Activated CD4-positive, alpha-beta memory T cell treated with anti-CD3 and anti-CD28 coated beads for 36 hours (primary cell): Measurements from ENCODE around the gene PLS1. TPM values are rescaled to one million over a fixed set of nuclear protein-coding genes. Genes with fewer than 3 reads are reported as not detected.
"Not testable (repeated sequence)": the region's sequence is repeated elsewhere in the genome, so short reads cannot be mapped to it uniquely, and the experiment has no call there.

Source experiments
- CTCF ChIA-PET: fragments of 350-600 bp; sonication (Branson Sonifier 250); formaldehyde crosslinking; loops from one replicate; lab custom pipeline; 2021; ENCODE audit warnings: antibody characterized with exemption, inconsistent platforms; lab: Charles Lee
- POLR2A ChIA-PET: fragments of 350-600 bp; sonication (Branson Sonifier 250); formaldehyde crosslinking; loops from one replicate; lab custom pipeline; 2021; ENCODE audit warnings: antibody characterized with exemption; lab: Charles Lee
- DNase-seq: peaks from one replicate; pipeline ENCODE4 v3.0.0-alpha.2; 2020
- H3K27ac Mint-ChIP-seq: one replicate; pipeline ENCODE4 v1.8.0; 2021; ENCODE audit warnings: mixed read lengths
- H3K27me3 Mint-ChIP-seq: one replicate; pipeline ENCODE4 v1.8.0; 2021; ENCODE audit warnings: mixed read lengths
- H3K36me3 Mint-ChIP-seq: one replicate; pipeline ENCODE4 v1.8.0; 2021; ENCODE audit warnings: mixed read lengths
- H3K4me1 Mint-ChIP-seq: one replicate; pipeline ENCODE4 v1.8.0; 2021; ENCODE audit warnings: low read depth, mixed read lengths
- H3K4me3 Mint-ChIP-seq: one replicate; pipeline ENCODE4 v1.8.0; 2021; ENCODE audit warnings: mild to moderate bottlenecking, mixed read lengths
- H3K9me3 Mint-ChIP-seq: one replicate; pipeline ENCODE4 v1.8.0; 2021; ENCODE audit warnings: mixed read lengths
- intact Hi-C: fragments of 100-400 bp; cut with micrococcal nuclease; formaldehyde crosslinking; loops from one replicate; pipeline ENCODE4 v1.15.1; 2023
- total RNA-seq, 2 experiments: library from RNA; stranded (reverse); gene quantifications; one replicate each; pipeline ENCODE4 v1.2.3, GENCODE V29; 2021

Gene PLS1
- total RNA-seq, 2 experiments from 2014 or later = 4.5 to 5.7 TPM

DNA sequence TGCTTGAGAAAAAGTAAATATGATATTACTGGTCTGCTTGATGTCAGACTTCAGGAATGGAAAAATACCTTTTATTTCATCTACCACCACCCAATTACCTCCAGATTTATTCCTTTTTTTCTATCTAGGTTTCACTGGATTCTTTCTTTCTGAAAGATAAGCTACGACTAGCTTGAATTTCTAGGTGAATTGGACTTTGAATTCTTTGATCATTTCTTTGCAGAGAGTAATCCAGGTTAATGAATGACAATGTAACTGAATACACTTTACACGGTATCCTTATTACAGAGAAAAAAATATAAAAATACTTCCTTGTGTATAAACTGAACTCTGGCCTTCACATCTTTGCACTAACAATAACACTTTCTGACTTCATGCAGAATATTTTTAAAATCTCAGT, 68.1 kb downstream of the PLS1 start:
- Mint-ChIP-seq H3K4me1 (no peaks in the 10 kb centered on the region), H3K36me3 (no peaks in the 10 kb centered on the region), H3K27me3 (no peaks in the 10 kb centered on the region), H3K4me3 (no peak overlapping the region), H3K27ac (no peak overlapping the region), H3K9me3 (no peaks in the 10 kb centered on the region)
- intact Hi-C loops = no loop called here
- POLR2A ChIA-PET = no interaction called here
- CTCF ChIA-PET = no interaction called here
- DNase-seq = no peak

GRCh38 chr3:142664819-142665218, 68.6 kb downstream of the PLS1 start:
- no peak for DNase-seq
- no peak overlapping the region for H3K4me3 Mint-ChIP-seq
- ChIA-PET CTCF (interaction anchor here (1.0 kb wide), 1 partner anchor 78 kb away, joined by 4 read pairs; no protein-coding TSS in a partner anchor), POLR2A (no interaction called here)
- intact Hi-C loops = no loop called here
- H3K4me1 Mint-ChIP-seq = no peaks in the 10 kb centered on the region
- H3K9me3 Mint-ChIP-seq = no peaks in the 10 kb centered on the region
- no peaks in the 10 kb centered on the region for H3K36me3 Mint-ChIP-seq
- no peaks in the 10 kb centered on the region for H3K27me3 Mint-ChIP-seq
- no peak overlapping the region for H3K27ac Mint-ChIP-seq

DNA sequence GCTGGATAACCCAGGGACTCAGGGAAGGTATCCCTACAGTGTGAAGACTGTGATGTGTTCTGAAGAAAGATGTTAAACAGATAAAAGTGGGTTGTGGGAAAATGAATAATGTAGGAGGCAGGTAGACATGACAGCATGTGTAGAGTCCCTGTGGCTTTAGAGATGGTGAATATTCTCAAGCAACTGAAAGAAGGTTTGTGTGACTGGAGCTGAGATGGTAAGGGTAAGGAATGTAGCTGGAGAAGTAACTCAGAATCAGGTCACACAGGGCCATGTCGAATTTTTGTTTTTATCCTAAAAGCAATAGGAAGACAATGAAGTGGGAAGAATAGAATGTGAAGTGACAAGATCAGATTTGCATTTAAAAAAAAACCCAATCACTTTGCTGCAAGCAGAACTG, 73.9 kb downstream of the PLS1 start:
- no peaks in the 10 kb centered on the region for H3K9me3 Mint-ChIP-seq
- ChIA-PET POLR2A (no interaction called here), CTCF (no interaction called here)
- no peaks in the 10 kb centered on the region for H3K4me1 Mint-ChIP-seq
- intact Hi-C loops = no loop called here
- no peak overlapping the region for H3K27ac Mint-ChIP-seq
- no peaks in the 10 kb centered on the region for H3K27me3 Mint-ChIP-seq
- no peak overlapping the region for H3K4me3 Mint-ChIP-seq
- no peak for DNase-seq
- H3K36me3 Mint-ChIP-seq = no peaks in the 10 kb centered on the region

GRCh38 chr3:142676151-142676550, 80.0 kb downstream of the PLS1 start:
- DNase-seq = no peak
- H3K36me3 Mint-ChIP-seq = no peaks in the 10 kb centered on the region
- ChIA-PET CTCF (no interaction called here), POLR2A (no interaction called here)
- no peaks in the 10 kb centered on the region for H3K4me1 Mint-ChIP-seq
- H3K27ac Mint-ChIP-seq = no peak overlapping the region
- H3K27me3 Mint-ChIP-seq = no peaks in the 10 kb centered on the region
- H3K4me3 Mint-ChIP-seq = no peak overlapping the region
- intact Hi-C loops = no loop called here
- H3K9me3 Mint-ChIP-seq = no peaks in the 10 kb centered on the region

DNA sequence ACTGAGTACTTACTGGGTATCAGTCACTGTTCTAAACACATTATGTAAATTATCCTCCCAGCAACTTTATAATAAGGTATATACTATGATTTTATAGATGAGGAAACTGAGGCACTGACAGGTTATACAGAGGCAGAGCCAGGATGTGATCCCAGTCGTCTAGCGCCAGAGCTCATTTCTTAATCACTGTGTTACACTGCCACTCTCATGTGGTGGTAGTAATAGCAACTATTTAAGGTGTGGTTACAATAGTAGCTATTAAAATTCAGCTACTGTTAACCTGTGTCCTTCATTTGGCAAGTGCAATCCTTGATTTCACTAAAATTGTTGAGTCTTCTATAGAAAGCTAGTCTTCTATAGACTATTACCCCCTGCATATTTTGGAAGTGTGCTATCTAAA, 84.5 kb downstream of the PLS1 start:
- no peak for DNase-seq
- Mint-ChIP-seq H3K27me3 (no peaks in the 10 kb centered on the region), H3K36me3 (no peaks in the 10 kb centered on the region), H3K4me3 (no peak overlapping the region), H3K9me3 (no peaks in the 10 kb centered on the region), H3K27ac (no peak overlapping the region), H3K4me1 (no peaks in the 10 kb centered on the region)
- CTCF ChIA-PET = no interaction called here
- intact Hi-C loops = no loop called here
- POLR2A ChIA-PET = no interaction called here

- H3K27ac Mint-ChIP-seq = no peak overlapping the region
- H3K27me3 Mint-ChIP-seq = no peaks in the 10 kb centered on the region
- H3K9me3 Mint-ChIP-seq = no peaks in the 10 kb centered on the region
- ChIA-PET CTCF (no interaction called here), POLR2A (no interaction called here)
- H3K36me3 Mint-ChIP-seq = no peaks in the 10 kb centered on the region
- no peak for DNase-seq
- H3K4me1 Mint-ChIP-seq = peaks cover 4% of the 10 kb centered on the region
- intact Hi-C loops = no loop called here
- H3K4me3 Mint-ChIP-seq = no peak overlapping the region
These were observed 94.4 kb downstream of the PLS1 start for GRCh38 chr3:142690613-142691012.

DNA sequence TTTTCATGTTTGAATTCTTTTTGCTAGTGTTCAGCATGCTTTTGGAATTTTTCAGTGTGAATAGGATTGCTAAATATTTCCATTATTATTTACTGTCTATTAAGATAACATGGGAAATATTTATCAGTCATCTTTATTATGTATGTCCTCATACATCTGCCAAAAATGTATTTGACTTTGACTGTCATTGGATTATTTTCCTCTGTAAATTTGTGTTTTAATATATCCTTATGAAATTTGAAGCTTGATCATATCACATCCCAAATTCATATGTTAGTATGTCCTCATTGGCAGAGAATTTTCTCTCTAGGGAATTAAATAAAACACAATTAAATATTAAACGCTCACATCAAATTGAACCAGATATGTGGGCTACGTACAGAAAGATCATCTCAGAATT, 95.3 kb downstream of the PLS1 start:
- no peak overlapping the region for H3K27ac Mint-ChIP-seq
- no peak for DNase-seq
- intact Hi-C loops = no loop called here
- H3K27me3 Mint-ChIP-seq = no peaks in the 10 kb centered on the region
- peaks cover 4% of the 10 kb centered on the region for H3K4me1 Mint-ChIP-seq
- POLR2A ChIA-PET = no interaction called here
- CTCF ChIA-PET = no interaction called here
- no peak overlapping the region for H3K4me3 Mint-ChIP-seq
- H3K36me3 Mint-ChIP-seq = no peaks in the 10 kb centered on the region
- no peaks in the 10 kb centered on the region for H3K9me3 Mint-ChIP-seq

GRCh38 chr3:142693136-142693853, 97.1 kb downstream of the PLS1 start:
- DNase-seq = no peak
- no peak overlapping the region for H3K4me3 Mint-ChIP-seq
- H3K9me3 Mint-ChIP-seq = no peaks in the 10 kb centered on the region
- no peaks in the 10 kb centered on the region for H3K27me3 Mint-ChIP-seq
- H3K4me1 Mint-ChIP-seq = peaks cover 4% of the 10 kb centered on the region
- H3K27ac Mint-ChIP-seq = no peak overlapping the region
- ChIA-PET POLR2A (no interaction called here), CTCF (no interaction called here)
- no peaks in the 10 kb centered on the region for H3K36me3 Mint-ChIP-seq
- intact Hi-C loops = no loop called here

DNA sequence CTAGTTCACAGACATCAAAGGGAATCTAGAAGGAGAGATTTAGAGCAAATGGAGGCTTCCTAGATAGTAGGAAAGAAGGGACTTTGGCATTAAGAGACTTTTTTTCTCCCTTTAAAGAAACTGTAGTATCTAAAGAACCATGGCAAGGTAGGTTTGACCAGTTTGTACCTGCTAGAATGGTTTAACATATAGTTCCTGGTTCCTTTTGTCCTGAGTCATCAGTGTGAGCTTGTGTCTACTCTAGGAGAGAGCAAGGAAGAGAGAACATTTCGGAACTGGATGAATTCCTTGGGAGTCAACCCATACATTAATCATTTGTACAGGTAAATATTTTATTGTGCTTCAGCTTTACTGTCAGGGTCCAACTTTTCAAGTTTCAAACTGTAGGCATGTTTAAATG, 98.0 kb downstream of the PLS1 start:
- POLR2A ChIA-PET = no interaction called here

GRCh38 chr3:142705198-142705597, 109.0 kb downstream of the PLS1 start:
- H3K27ac Mint-ChIP-seq = no peak overlapping the region
- ChIA-PET POLR2A (no interaction called here), CTCF (no interaction called here)
- peaks cover 7% of the 10 kb centered on the region for H3K4me1 Mint-ChIP-seq
- no peak for DNase-seq
- no peaks in the 10 kb centered on the region for H3K27me3 Mint-ChIP-seq
- intact Hi-C loops = no loop called here
- H3K36me3 Mint-ChIP-seq = no peaks in the 10 kb centered on the region
- H3K4me3 Mint-ChIP-seq = no peak overlapping the region
- no peaks in the 10 kb centered on the region for H3K9me3 Mint-ChIP-seq

More for the DNA sequence above, 98.0 kb downstream of the PLS1 start:
- Mint-ChIP-seq H3K27me3 (no peaks in the 10 kb centered on the region), H3K27ac (no peak overlapping the region), H3K36me3 (no peaks in the 10 kb centered on the region), H3K4me1 (peaks cover 4% of the 10 kb centered on the region), H3K4me3 (no peak overlapping the region), H3K9me3 (no peaks in the 10 kb centered on the region)
- intact Hi-C loops = no loop called here
- CTCF ChIA-PET = no interaction called here
- DNase-seq = no peak

DNA sequence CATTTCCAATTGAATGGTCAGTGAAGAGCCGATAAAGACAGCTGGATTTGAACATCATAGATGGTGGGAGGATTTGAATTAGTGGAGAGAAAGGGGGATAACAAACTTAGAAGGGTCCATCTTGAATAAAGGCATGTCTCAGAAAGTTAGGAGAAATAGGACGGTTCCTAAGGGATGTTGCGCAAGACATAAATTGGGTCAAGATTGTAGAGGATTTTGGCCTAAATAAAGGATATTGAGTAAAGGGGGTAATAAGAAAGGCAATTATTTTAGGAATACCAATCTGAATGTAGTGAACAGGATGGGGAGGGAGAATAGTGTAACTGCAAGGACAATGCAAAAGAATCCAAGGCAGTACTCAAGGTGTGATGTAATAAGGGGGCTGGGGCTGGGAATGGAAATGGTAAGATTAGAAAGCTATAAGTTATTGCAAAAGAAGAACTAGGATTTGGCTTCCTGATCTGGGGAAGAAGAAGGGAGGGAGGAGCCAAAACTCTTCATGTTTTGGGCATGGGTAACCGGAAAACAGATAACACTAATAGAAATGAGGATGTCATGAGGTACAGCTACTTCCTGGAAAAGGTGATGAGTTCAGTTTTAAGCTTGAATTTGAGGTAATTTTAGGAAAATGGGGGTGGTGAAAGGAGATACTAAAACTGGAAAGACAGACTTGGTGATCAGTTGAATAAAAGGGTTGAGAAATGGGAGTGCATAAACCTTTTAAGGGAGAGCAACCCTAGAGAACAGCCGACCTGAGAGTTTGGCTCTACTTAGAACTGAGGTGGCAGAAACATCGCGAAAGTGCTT, 110.3 kb downstream of the PLS1 start:
- ChIA-PET CTCF (no interaction called here), POLR2A (no interaction called here)
- DNase-seq = no peak
- no peak overlapping the region for H3K4me3 Mint-ChIP-seq
- no peaks in the 10 kb centered on the region for H3K9me3 Mint-ChIP-seq
- no peaks in the 10 kb centered on the region for H3K27me3 Mint-ChIP-seq
- peaks cover 7% of the 10 kb centered on the region for H3K4me1 Mint-ChIP-seq
- no peak overlapping the region for H3K27ac Mint-ChIP-seq
- intact Hi-C loops = no loop called here
- no peaks in the 10 kb centered on the region for H3K36me3 Mint-ChIP-seq

- Mint-ChIP-seq H3K9me3 (no peaks in the 10 kb centered on the region), H3K27me3 (no peaks in the 10 kb centered on the region), H3K27ac (no peak overlapping the region), H3K4me3 (no peak overlapping the region), H3K36me3 (no peaks in the 10 kb centered on the region), H3K4me1 (peaks cover 7% of the 10 kb centered on the region)
- no peak for DNase-seq
- CTCF ChIA-PET = no interaction called here
- POLR2A ChIA-PET = no interaction called here
- intact Hi-C loops = no loop called here
These were observed 113.0 kb downstream of the PLS1 start for GRCh38 chr3:142709207-142709606.

DNA sequence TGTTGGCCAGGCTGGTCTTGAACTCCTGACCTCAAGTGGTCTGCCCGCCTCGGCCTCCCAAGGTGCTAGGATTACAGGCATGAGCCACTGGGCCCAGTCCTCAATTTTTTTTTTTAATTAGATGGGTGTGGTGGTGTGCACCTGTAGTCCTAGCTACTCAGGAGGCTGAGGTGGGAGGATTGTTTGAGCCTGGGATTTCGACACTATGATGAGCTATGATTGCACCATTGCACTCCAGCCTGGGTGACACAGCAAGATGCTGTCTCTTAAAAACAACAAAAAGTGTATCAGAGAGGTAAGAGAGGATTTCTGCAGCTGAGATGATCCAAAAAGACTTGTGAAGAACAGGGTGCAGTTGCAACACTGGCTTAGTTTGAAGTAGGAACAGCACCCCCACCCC, 118.7 kb downstream of the PLS1 start:
- H3K4me1 Mint-ChIP-seq, POLR2A ChIA-PET, intact Hi-C loops, H3K36me3 Mint-ChIP-seq, DNase-seq, H3K9me3 Mint-ChIP-seq, H3K4me3 Mint-ChIP-seq, H3K27ac Mint-ChIP-seq: not testable (repeated sequence)
- CTCF ChIA-PET = interaction anchor here (0.5 kb wide), 1 partner anchor 874 kb away, joined by 3 read pairs; no protein-coding TSS in a partner anchor
- peaks cover 12% of the 10 kb centered on the region for H3K27me3 Mint-ChIP-seq
